Thymus (tissue), 11 donors: ENCODE results near the gene RAB1B. TPM values are rescaled to one million over a fixed set of nuclear protein-coding genes. Genes with fewer than 3 reads are reported as not detected.

Experiments used
- DNase-seq, 9 donors: peaks; one replicate each; pipeline ENCODE4 v3.0.0-alpha.2; 2013; ENCODE audit warnings: low spot score in 9 of 9, low read depth in 6 of 9, missing footprints in 1 of 9
- H3K27ac ChIP-seq, 2 donors: one replicate each; pipeline ENCODE4 v1.5.1; 2013; ENCODE audit warnings: control low read depth in 1 of 2, low read depth in 1 of 2, low read length in 1 of 2, mild to moderate bottlenecking in 1 of 2, moderate library complexity in 1 of 2
- H3K27me3 ChIP-seq, 2 donors: one replicate each; pipeline ENCODE4 v1.5.1; 2013; ENCODE audit warnings: low read length in 1 of 2; ENCODE audit not compliant: control insufficient read depth in 2 of 2, insufficient read depth in 1 of 2
- H3K36me3 ChIP-seq, 2 donors: one replicate each; pipeline ENCODE4 v1.5.1; 2013; ENCODE audit warnings: low read length in 1 of 2, mild to moderate bottlenecking in 1 of 2, moderate library complexity in 1 of 2; ENCODE audit not compliant: control insufficient read depth in 2 of 2, insufficient read depth in 2 of 2
- H3K4me1 ChIP-seq, 2 donors: one replicate each; pipeline ENCODE4 v1.5.1; 2013; ENCODE audit warnings: low read length in 2 of 2; ENCODE audit not compliant: control insufficient read depth in 2 of 2, insufficient read depth in 2 of 2
- H3K4me3 ChIP-seq, 2 donors: one replicate each; pipeline ENCODE4 v1.5.1; 2013; ENCODE audit warnings: low read length in 2 of 2, control low read depth in 1 of 2, mild to moderate bottlenecking in 1 of 2
- H3K9me3 ChIP-seq, 2 donors: one replicate each; pipeline ENCODE4 v1.5.1; 2013; ENCODE audit warnings: low read length in 1 of 2, mild to moderate bottlenecking in 1 of 2; ENCODE audit not compliant: control insufficient read depth in 2 of 2, insufficient read depth in 1 of 2
- WGBS: extraction: QIAGEN DNeasy Blood & Tissue Kit; methylation state at CpG from one replicate; pipeline ENCODE4 v1.1.7; 2013; 5-methylcytosine and 5-hydroxymethylcytosine counted together
- polyA plus RNA-seq: library from polyadenylated mRNA; stranded (reverse); fragments of 200-250 nt; gene quantifications from one replicate; pipeline ENCODE4 v1.2.3, GENCODE V29; 2013
- total RNA-seq: library from RNA; stranded (reverse); fragments of 120-200 nt; gene quantifications from one replicate; pipeline ENCODE4 v1.2.4, GENCODE V29; 2013
- donor health status: healthy.

RAB1B gene
- total and polyA plus RNA-seq, 2 donors = 80.8 to 105 TPM

GRCh38 chr11:66288671-66289547 is 20.5 kb downstream of the RAB1B start, which contains the start of gene YIF1A:
YIF1A (minus strand) TSS chr11:66289143; CDS start chr11:66288985, 158 bp downstream.
- peak; percentile 93 to 99 (median 97) for DNase-seq
- peaks cover 17 to 24% of the 10 kb centered on the region in 2 donors for H3K36me3 ChIP-seq
- WGBS = under 1% methylated on average over 87 of the region's 87 CpGs
- H3K4me3 ChIP-seq = peak within 1 kb of the TSS; percentile 63 to 75
- H3K4me1 ChIP-seq = peaks cover 22 to 35% of the 10 kb centered on the region in 2 donors
- peak within 1 kb of the TSS; percentile 88 to 97 for H3K27ac ChIP-seq
- H3K27me3 ChIP-seq = peaks cover 33 to 44% of the 10 kb centered on the region in 2 donors
- peaks cover 0 to 10% of the 10 kb centered on the region in 2 donors for H3K9me3 ChIP-seq

- H3K27ac ChIP-seq = peak overlapping the region; percentile 88 to 97
- peaks cover 38 to 53% of the 10 kb centered on the region in 2 donors for H3K27me3 ChIP-seq
- peaks cover 0 to 10% of the 10 kb centered on the region in 2 donors for H3K9me3 ChIP-seq
- 12% methylated on average over 36 of the region's 36 CpGs for WGBS
- H3K36me3 ChIP-seq = peaks cover 8 to 17% of the 10 kb centered on the region in 2 donors
- peak overlapping the region; percentile 63 to 73 for H3K4me3 ChIP-seq
- peak in 7 of 9 donors; percentile 48 to 90 (median 72) for DNase-seq
- peaks cover 22 to 35% of the 10 kb centered on the region in 2 donors for H3K4me1 ChIP-seq
Measured at GRCh38 chr11:66289548-66290329, 21.3 kb downstream of the RAB1B start.

GRCh38 chr11:66290330-66290621 is 21.8 kb downstream of the RAB1B start:
- Histone ChIP-seq H3K9me3 (peaks cover 0 to 10% of the 10 kb centered on the region in 2 donors), H3K4me1 (peaks cover 22 to 35% of the 10 kb centered on the region in 2 donors), H3K4me3 (no peak overlapping the region), H3K27ac (no peak overlapping the region), H3K27me3 (peaks cover 42 to 54% of the 10 kb centered on the region in 2 donors), H3K36me3 (peaks cover 4 to 11% of the 10 kb centered on the region in 2 donors)
- 83% methylated on average over 2 of the region's 2 CpGs for WGBS
- DNase-seq = no peak

GRCh38 chr11:66291303-66291705 is 22.9 kb downstream of the RAB1B start:
- peak overlapping the region in 1 of 2 donors; percentile 48 for H3K4me3 ChIP-seq
- peaks cover 22 to 35% of the 10 kb centered on the region in 2 donors for H3K4me1 ChIP-seq
- peaks cover 0 to 10% of the 10 kb centered on the region in 2 donors for H3K9me3 ChIP-seq
- peaks cover 4% of the 10 kb centered on the region in 2 donors for H3K36me3 ChIP-seq
- DNase-seq = no peak
- H3K27me3 ChIP-seq = peaks cover 43 to 62% of the 10 kb centered on the region in 2 donors
- 22% methylated on average over 16 of the region's 16 CpGs for WGBS
- no peak overlapping the region for H3K27ac ChIP-seq

- no peak for DNase-seq
Measured at GRCh38 chr11:66291706-66292542, 23.5 kb downstream of the RAB1B start, which contains the start of gene TMEM151A. TMEM151A (plus strand) TSS chr11:66291894; CDS start chr11:66292014, 120 bp downstream.

GRCh38 chr11:66292543-66293332 is 24.3 kb downstream of the RAB1B start:
- Histone ChIP-seq H3K27me3 (peaks cover 43 to 76% of the 10 kb centered on the region in 2 donors), H3K36me3 (no peaks in the 10 kb centered on the region), H3K9me3 (peaks cover 0 to 10% of the 10 kb centered on the region in 2 donors), H3K4me1 (peaks cover 22 to 31% of the 10 kb centered on the region in 2 donors), H3K27ac (no peak overlapping the region), H3K4me3 (no peak overlapping the region)
- 61% methylated on average over 17 of the region's 17 CpGs for WGBS
- DNase-seq = no peak

More at GRCh38 chr11:66291706-66292542, 23.5 kb downstream of the RAB1B start, which contains the start of gene TMEM151A:
- 3% methylated on average over 95 of the region's 95 CpGs for WGBS
- Histone ChIP-seq H3K9me3 (peaks cover 0 to 10% of the 10 kb centered on the region in 2 donors), H3K4me1 (peaks cover 22 to 35% of the 10 kb centered on the region in 2 donors), H3K36me3 (peaks cover under 1 to 1% of the 10 kb centered on the region in 2 donors), H3K27ac (no peak within 1 kb of the TSS), H3K4me3 (peak within 1 kb of the TSS in 1 of 2 donors; percentile 48), H3K27me3 (peaks cover 43 to 68% of the 10 kb centered on the region in 2 donors)

GRCh38 chr11:66293352-66293751 is 24.9 kb downstream of the RAB1B start:
- WGBS = 85% methylated on average over 4 of the region's 4 CpGs

More at GRCh38 chr11:66293352-66293751, 24.9 kb downstream of the RAB1B start:
- no peak for DNase-seq
- Histone ChIP-seq H3K9me3 (peaks cover 0 to 10% of the 10 kb centered on the region in 2 donors), H3K27ac (no peak overlapping the region), H3K4me1 (peaks cover 16 to 24% of the 10 kb centered on the region in 2 donors), H3K27me3 (peaks cover 43 to 81% of the 10 kb centered on the region in 2 donors), H3K4me3 (no peak overlapping the region), H3K36me3 (no peaks in the 10 kb centered on the region)
